K562 (cell line): Measurements from ENCODE around the gene TENT4A.

Source experiments
- ELF4 ChIP-seq: fragments of 450-650 bp; formaldehyde crosslinking; IDR thresholded peaks from 2 replicates; pipeline ENCODE4 v1.4.0; 2022; ENCODE audit warnings: missing genetic modification characterization
- HDAC2 ChIP-seq: fragments of 450-650 bp; IDR thresholded peaks from 2 replicates; pipeline ENCODE4 v1.6.1; 2016; ENCODE audit warnings: mild to moderate bottlenecking
- MTA1 ChIP-seq: fragments of 450-650 bp; IDR thresholded peaks from 2 replicates; pipeline ENCODE4 v1.6.1; 2017; ENCODE audit warnings: borderline replicate concordance
- TAF1 ChIP-seq: IDR thresholded peaks from 2 replicates; pipeline ENCODE4 v1.6.1; 2011; ENCODE audit warnings: mild to moderate bottlenecking, low read length, moderate library complexity; ENCODE audit not compliant: insufficient read depth, control insufficient read depth, severe bottlenecking; ENCODE audit errors: extremely low read depth
- ZNF274 ChIP-seq: IDR thresholded peaks from 2 replicates; pipeline ENCODE4 v1.6.1; 2011; ENCODE audit warnings: low read depth, mild to moderate bottlenecking, low read length, moderate library complexity, borderline replicate concordance
- ZNF76 ChIP-seq: fragments of 250-450 bp; sonication (Bioruptor Pico); IDR thresholded peaks from 2 replicates; pipeline ENCODE4 v1.4.0; 2020; ENCODE audit warnings: mild to moderate bottlenecking, moderate library complexity, borderline replicate concordance

GRCh38 chr5:6792376-6792775 lies 79.1 kb downstream of the TENT4A start:
- TF ChIP-seq TAF1 (no peak), ZNF274 (no peak), ELF4 (CRISPR knock-in tag) (no peak), MTA1 (no peak), HDAC2 (no peak), ZNF76 (CRISPR knock-in tag) (no peak)
